Activated T-cell treated with anti-CD3 and anti-CD28 coated beads, Interleukin-2, amount 50 U/mL, for 48 hours (primary cell): ENCODE results near the gene TMEM158.

ENCODE experiments used
- DNase-seq, 2 experiments: peaks; one replicate each; pipeline ENCODE4 v3.0.0-alpha.2; 2020

The TMEM158 gene

GRCh38 chr3:45227946-45228345 is 1.9 kb upstream of the TMEM158 start:
- DNase-seq, result no peak

DNA sequence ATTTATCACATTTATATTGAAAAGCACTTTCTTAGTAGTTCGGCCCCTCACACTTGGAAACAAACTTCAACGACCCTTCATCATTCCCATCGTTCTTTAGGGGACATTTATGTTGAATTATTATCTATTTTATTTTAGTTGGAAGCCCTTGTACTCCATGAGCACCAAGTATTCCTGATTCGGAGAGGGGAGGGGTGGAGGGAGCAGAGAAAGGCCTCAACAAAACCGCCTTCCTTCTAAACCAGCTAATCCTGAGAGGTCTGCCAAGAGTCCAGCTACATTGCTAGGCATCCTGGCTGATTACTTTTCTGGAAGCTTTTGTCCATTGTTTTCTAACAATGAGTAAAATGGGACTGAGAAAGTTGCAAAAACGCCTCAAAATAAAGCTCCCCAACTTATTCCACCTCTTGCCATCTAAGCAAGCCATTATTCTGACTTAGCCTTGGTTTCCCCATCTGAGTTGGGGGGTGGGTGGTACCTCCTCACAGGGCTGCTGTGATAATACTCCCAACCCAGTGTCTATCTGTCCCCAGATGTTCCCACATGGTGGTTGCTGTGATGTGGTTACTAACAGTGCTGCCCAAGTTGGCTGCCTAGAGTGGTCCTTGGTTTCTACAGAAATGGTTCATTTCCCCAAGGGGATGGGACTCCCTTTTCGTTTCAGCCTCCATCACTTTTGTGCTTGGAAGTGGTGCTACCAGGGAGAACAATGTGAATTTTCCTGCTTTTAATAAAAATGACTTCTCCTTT is 1.2 kb upstream of the TMEM158 start:
- no peak for DNase-seq

DNA sequence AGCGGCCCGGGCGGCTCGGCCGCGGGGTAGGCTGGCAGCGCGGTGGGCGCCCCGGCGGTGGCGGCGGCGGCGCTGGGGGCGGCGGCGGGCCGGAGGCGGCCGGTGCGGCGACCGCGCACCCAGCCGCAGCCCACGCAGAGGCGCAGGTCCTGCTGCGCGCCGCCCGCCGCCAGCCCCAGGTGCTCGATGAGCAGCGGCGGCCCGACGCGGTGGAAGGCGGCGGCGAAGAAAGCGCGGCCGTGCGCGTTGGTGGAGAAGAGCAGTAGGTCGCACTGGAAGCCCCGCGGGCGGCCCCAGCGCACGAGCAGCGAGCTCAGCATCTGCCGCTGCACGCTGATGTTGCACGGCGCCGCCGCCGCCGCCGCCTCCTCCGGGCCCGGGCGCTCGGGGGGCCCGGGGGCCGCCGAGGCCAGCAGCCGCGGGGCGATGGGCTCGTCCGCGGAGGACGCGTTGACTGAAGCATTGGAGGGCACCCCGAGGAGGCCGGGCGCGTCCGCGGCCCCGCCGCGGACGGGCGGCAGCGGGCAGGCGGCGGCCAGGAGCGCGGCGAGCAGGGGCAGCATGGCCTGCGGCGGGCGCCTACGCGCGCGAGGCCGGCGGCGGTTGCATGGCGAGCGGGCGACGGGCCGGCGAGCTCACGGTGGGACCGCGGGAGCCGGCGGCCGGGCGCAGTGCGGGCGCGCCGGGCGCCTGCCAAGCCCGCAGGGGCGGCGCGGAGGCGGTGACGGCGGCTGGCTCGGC is 452 bp downstream of the TMEM158 start:
- DNase-seq, result peak; percentile 48 to 62

GRCh38 chr3:45224824-45225464 is 1.1 kb downstream of the TMEM158 start:
- DNase-seq, result peak; percentile 36 to 59

- DNase-seq, result no peak
These were observed 2.0 kb downstream of the TMEM158 start for GRCh38 chr3:45223889-45224727.

- no peak for DNase-seq
These were observed 6.4 kb downstream of the TMEM158 start for GRCh38 chr3:45219694-45220093.

DNA sequence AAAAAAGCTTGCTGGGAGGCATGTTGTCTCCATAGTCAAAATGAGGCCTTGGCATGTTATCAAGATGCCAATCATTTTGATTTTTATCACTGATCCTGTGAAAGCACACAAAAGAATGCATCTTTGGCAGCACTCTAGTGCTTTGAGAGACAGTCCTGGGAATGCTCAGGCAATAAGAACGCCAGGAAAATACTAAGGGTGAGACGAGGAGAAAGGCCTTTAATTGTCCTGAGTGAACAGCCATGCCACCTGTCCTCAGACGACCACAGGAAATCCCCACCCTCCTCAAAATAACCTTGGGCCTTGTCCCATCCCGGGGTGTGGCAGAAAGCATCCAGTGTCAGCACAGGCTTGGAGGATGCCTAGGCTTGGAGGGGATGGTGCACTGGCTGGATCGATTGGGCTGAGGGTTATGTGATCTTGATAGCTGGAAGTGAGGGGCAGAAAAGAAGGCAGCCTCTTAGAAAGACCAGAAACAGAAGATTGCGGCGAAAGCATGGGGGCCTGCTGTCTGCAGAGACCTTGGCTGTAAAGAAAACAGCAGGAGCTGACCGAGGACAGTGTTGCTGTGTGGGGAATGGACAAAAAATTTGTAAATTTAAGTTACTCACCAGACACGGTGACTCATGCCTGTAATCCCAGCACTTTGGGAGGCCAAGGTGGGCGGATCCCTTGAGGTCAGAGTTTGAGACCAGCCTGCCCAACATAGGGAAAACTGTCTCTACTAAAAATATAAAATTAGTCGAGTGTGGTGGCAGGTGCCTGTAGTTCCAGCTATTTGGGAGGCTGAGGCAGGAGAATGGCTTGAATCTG is 7.3 kb downstream of the TMEM158 start:
- DNase-seq, result no peak

GRCh38 chr3:45216021-45216609 is 10.0 kb downstream of the TMEM158 start:
- no peak for DNase-seq

DNA sequence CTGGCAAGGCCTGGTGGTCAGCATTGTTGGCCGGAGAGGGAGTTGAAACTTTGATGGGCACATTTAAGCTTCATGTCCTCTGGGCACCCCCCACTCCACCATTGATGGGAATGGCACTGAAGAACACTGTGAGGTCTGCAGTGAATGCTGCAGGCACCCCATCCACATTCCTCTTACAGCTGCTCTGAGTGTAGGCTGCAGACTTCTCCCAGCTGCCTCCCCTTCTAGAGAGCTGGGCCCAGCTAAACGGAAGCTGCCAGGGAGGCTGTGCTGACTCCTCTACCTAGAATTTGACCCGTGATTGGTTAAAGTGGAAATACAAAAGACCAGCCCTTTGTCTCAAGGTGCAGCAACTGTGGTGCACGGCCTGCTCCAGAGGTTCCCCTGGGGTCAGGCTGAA is 10.6 kb downstream of the TMEM158 start:
- no peak for DNase-seq

- DNase-seq, result no peak
These were observed 11.9 kb downstream of the TMEM158 start for GRCh38 chr3:45214061-45214680.

DNA sequence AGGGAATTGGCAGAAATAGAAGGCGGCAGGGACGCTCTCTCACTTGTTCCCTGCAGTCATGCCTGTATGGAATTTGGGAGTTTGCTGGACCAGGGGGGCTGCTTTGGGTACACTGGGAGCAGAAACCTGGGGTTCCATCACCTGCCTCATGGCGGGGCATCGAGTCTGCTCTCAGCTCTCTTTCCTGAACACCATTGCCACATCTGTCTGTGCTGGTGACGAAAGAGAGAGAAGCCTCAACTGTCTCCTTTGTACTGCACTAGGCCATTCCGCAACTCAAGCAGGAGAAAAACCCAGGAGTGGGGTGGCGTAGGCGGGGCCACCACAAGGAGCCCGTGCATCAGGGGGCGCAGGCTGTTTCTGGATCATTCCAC is 14.0 kb downstream of the TMEM158 start:
- DNase-seq, result no peak

- DNase-seq, result no peak
These were observed 14.5 kb downstream of the TMEM158 start for GRCh38 chr3:45211466-45212094.

- peak; percentile 80 to 84 for DNase-seq
These were observed 15.6 kb downstream of the TMEM158 start for GRCh38 chr3:45210308-45211041.

GRCh38 chr3:45209526-45209925 is 16.6 kb downstream of the TMEM158 start:
- DNase-seq, result no peak

DNA sequence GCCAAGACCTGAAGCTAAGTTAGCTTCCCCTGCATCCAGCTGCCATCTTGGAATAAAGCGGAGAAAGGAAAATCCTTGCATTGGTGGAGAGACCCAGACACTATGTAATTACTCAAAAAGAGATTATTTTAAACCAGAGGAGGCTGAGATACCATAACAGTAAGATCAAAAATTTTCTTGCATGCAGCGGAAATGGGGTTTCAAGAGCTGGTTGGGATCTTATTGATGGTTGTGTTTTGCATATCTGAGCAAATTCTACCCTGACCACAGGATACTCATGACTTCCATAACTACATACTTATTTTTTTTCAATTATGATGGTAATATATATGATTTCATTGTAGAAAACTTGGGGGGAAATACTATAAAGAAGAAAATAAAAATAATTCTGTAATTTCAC is 17.5 kb downstream of the TMEM158 start:
- no peak for DNase-seq

DNA sequence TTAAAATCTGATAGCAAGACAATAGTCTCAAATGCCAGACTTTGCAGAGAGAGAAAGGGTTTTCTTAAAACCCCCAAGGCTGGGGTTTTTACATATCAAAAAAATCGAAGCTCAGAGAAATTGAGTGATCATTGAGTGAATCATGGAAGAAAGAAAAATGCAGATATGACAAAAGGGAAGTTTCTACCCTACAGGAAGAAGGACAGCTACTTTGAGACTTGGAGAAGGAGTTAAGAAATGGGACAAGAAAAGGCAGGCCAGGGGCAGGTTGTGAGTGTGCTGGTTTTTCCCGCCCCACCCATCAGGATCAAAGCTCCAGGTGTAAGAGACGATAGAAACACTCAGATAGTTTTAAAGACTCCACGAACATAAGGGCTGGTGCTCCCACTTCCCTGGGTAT is 18.6 kb downstream of the TMEM158 start:
- DNase-seq, result no peak

DNA sequence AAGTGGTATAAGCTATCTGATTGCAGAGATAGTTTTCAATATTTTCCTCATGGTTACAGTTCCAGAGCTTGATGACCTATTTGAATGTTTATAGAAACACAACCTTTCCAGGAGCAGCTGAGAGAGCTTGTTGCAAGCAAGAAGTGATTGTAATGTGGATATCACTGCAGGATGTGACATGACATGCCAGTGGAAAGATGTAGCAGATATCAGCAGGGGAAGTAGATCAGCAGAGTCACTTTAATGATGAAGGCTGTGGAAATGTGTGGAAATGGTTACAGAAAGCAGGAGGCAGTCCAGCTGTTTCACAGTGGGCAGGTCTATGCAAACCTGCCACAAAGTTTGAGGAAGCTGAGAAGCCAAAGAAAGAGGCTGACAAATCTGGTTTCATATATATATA is 21.0 kb downstream of the TMEM158 start:
- DNase-seq, result no peak

DNA sequence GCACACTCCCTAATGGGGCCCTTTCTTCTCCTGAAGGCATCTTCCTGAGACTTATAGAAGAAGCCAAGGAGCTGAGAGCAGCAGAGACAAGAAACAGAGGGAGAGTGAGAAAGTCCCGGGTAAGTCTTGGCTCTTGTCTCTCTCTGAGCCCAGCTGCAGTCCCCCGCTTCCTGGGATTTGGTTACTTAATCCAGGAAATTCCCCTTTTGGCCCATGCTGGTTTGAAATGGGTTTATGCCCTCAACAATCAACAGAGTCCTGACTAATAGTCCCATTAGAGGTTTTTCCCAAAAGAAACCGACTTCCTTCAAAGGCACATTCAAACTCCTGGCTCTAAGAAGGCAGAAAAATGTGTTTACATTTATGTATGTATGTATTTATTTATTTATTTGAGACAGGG is 22.0 kb downstream of the TMEM158 start:
- DNase-seq, result no peak

DNA sequence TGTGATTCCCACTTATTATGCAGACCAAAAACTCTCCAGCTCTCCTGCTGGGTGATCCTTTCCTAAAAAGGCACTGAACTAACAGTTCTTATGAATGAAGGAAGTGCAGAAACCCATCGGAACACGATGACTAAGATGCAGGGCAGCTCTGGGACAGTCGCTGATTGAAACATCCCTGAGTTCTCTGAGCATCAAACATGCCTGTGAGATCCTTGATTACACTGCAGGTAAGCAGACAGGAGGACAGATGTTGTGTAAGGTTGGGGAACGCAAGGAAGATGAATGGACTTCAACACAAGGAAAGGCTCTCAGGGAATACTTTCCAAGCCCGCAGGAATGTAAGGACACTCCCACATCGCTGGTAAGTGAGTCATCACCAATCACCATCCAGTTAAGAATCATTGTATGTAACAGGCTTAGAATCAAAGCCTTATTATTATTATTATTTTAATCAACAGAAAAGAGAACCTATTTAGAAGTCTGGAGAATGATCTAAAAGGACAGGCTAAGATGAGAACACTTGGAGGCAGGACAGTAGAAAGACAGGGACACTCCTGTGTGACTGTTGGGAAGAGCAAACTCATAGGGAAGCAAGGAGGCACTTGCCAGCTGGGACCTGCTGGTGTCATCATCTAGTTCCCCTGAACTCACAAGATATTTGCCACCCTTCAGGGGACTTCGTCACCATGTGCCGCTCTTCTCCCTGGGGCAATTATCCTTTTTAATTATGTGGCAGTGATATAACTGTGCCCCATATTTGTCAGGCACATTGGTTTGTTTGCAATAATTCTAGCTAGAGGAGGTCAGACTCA is 26.0 kb downstream of the TMEM158 start:
- DNase-seq, result no peak
